Liver (tissue), 9 donors: ENCODE data around the gene CSAD. TPM values are rescaled to one million over a fixed set of nuclear protein-coding genes. Genes with fewer than 3 reads are reported as not detected.
A peak's percentile ranks its signal among the peaks of the same experiment; 100 is the strongest.

Source experiments
- DNase-seq: peaks from one replicate; pipeline ENCODE4 v3.0.0-alpha.2; 2017; ENCODE audit warnings: low spot score
- H3K27ac ChIP-seq, 2 donors: one replicate each; pipeline ENCODE4 v1.7.0; 2013; ENCODE audit warnings: inconsistent platforms in 2 of 2, low read length in 2 of 2, control low read depth in 1 of 2, low read depth in 1 of 2, mild to moderate bottlenecking in 1 of 2
- H3K27me3 ChIP-seq, 4 donors: one replicate each; pipeline versions ENCODE4 v1.6.1 to v1.7.0; 2013; ENCODE audit warnings: low read length in 3 of 4, inconsistent platforms in 1 of 4, mild to moderate bottlenecking in 1 of 4, moderate library complexity in 1 of 4; ENCODE audit not compliant: control insufficient read depth in 4 of 4, insufficient read depth in 4 of 4
- H3K36me3 ChIP-seq, 4 donors: one replicate each; pipeline versions ENCODE4 v1.6.1 to v1.7.0; 2013; ENCODE audit warnings: low read length in 3 of 4, mild to moderate bottlenecking in 3 of 4, low read depth in 1 of 4, moderate library complexity in 1 of 4; ENCODE audit not compliant: control insufficient read depth in 4 of 4, insufficient read depth in 3 of 4
- H3K4me1 ChIP-seq, 4 donors: one replicate each; pipeline versions ENCODE4 v1.6.1 to v1.7.0; 2013; ENCODE audit warnings: low read length in 3 of 4, mild to moderate bottlenecking in 3 of 4, moderate library complexity in 1 of 4; ENCODE audit not compliant: control insufficient read depth in 4 of 4, insufficient read depth in 4 of 4
- H3K4me3 ChIP-seq, 3 donors: one replicate each; pipeline versions ENCODE4 v1.6.1 to v1.7.0; 2013; ENCODE audit warnings: low read length in 3 of 3, control low read depth in 1 of 3, low read depth in 1 of 3, mild to moderate bottlenecking in 1 of 3
- H3K9ac ChIP-seq, 2 donors: one replicate each; pipeline ENCODE4 v1.7.0; 2013; ENCODE audit warnings: low read length in 2 of 2, mild to moderate bottlenecking in 2 of 2, moderate library complexity in 2 of 2, control low read depth in 1 of 2, low read depth in 1 of 2
- H3K9me3 ChIP-seq, 4 donors: one replicate each; pipeline versions ENCODE4 v1.6.1 to v1.7.0; 2013; ENCODE audit warnings: low read length in 3 of 4; ENCODE audit not compliant: control insufficient read depth in 4 of 4
- ATF3 ChIP-seq: IDR thresholded peaks from 2 replicates; pipeline ENCODE4 v1.6.1; 2016; ENCODE audit warnings: antibody characterized with exemption
- CTCF ChIP-seq: fragments of 150-350 bp; IDR thresholded peaks from 2 replicates; pipeline ENCODE4 v1.5.1; 2017; ENCODE audit warnings: improper control_type of control experiment, low read depth, low read length; ENCODE audit not compliant: missing input control
- EGR1 ChIP-seq, 2 donors: IDR thresholded peaks; 2 replicates each; pipeline ENCODE4 v1.6.1; 2016 to 2018; ENCODE audit warnings: antibody characterized with exemption in 2 of 2, low read depth in 2 of 2
- FOXA1 ChIP-seq: IDR thresholded peaks from 2 replicates; pipeline ENCODE4 v1.6.1; 2016; ENCODE audit warnings: antibody characterized with exemption
- FOXA2 ChIP-seq: IDR thresholded peaks from 2 replicates; pipeline ENCODE4 v1.6.1; 2016; ENCODE audit warnings: antibody characterized with exemption
- GABPA ChIP-seq, 2 donors: IDR thresholded peaks in 1 of 2; conservative IDR thresholded peaks in 1 of 2; 2 replicates each; pipeline ENCODE4 v1.6.1; 2016; ENCODE audit warnings: antibody characterized with exemption in 2 of 2, mild to moderate bottlenecking in 1 of 2, moderate library complexity in 1 of 2
- HNF4A ChIP-seq, 2 donors: conservative IDR thresholded peaks; 2 replicates each; pipeline ENCODE4 v1.6.1; 2016; ENCODE audit warnings: antibody characterized with exemption in 2 of 2, mild to moderate bottlenecking in 2 of 2
- HNF4G ChIP-seq: IDR thresholded peaks from 2 replicates; pipeline ENCODE4 v1.6.1; 2016; ENCODE audit warnings: antibody characterized with exemption
- JUND ChIP-seq, 2 donors: IDR thresholded peaks; 2 replicates each; pipeline ENCODE4 v1.6.1; 2016; ENCODE audit warnings: antibody characterized with exemption in 2 of 2
- MAX ChIP-seq: IDR thresholded peaks from 2 replicates; pipeline ENCODE4 v1.6.1; 2016; ENCODE audit warnings: antibody characterized with exemption
- NR2F2 ChIP-seq: IDR thresholded peaks from 2 replicates; pipeline ENCODE4 v1.6.1; 2016; ENCODE audit warnings: antibody characterized with exemption
- RAD21 ChIP-seq, 2 donors: IDR thresholded peaks; 2 replicates each; pipeline ENCODE4 v1.6.1; 2016; ENCODE audit warnings: antibody characterized with exemption in 2 of 2, mild to moderate bottlenecking in 2 of 2
- RXRA ChIP-seq, 2 donors: IDR thresholded peaks; 2 replicates each; pipeline ENCODE4 v1.6.1; 2017 to 2018; ENCODE audit warnings: antibody characterized with exemption in 2 of 2, mild to moderate bottlenecking in 1 of 2
- SP1 ChIP-seq: IDR thresholded peaks from 2 replicates; pipeline ENCODE4 v1.6.1; 2018; ENCODE audit warnings: antibody characterized with exemption, mild to moderate bottlenecking
- TAF1 ChIP-seq: conservative IDR thresholded peaks from 2 replicates; pipeline ENCODE4 v1.6.1; 2016; ENCODE audit warnings: antibody characterized with exemption, mild to moderate bottlenecking
- YY1 ChIP-seq: IDR thresholded peaks from 2 replicates; pipeline ENCODE4 v1.6.1; 2016; ENCODE audit warnings: antibody characterized with exemption, mild to moderate bottlenecking
- ZBTB33 ChIP-seq: IDR thresholded peaks from 2 replicates; pipeline ENCODE4 v1.6.1; 2016; ENCODE audit warnings: antibody characterized with exemption
- WGBS: extraction: QIAGEN DNeasy Blood & Tissue Kit; methylation state at CpG from one replicate; pipeline ENCODE4 v1.1.7; 2013; 5-methylcytosine and 5-hydroxymethylcytosine counted together
- polyA plus RNA-seq, 2 donors: library from polyadenylated mRNA; stranded (reverse) in 1 of 2; unstranded in 1 of 2; fragments of 200-250 nt in 1 of 2; fragments of >200 nt in 1 of 2; fragmentation: Nextera tagmentation in 1 of 2; extraction: Ambion mirVana in 1 of 2; gene quantifications; one replicate each; pipeline versions ENCODE4 v1.2.1 to v1.2.3, GENCODE V29; 2013 to 2015
- total RNA-seq, 2 donors: library from RNA; depleted of rRNA; stranded (reverse); fragments of >200 nt; gene quantifications; one replicate each; pipeline ENCODE4 v1.2.3, GENCODE V29; 2014
- donor health status: healthy.
- donor health status: healthy.
- donor health status: healthy.
- donor health status: healthy.
- donor health status: healthy.

The CSAD gene
- total and polyA plus RNA-seq, 4 donors = 4.4 to 41.5 (median 35.1) TPM

- no peak for DNase-seq
- Histone ChIP-seq H3K4me1 (peaks cover 0 to 24% (median 0%) of the 10 kb centered on the region in 4 donors), H3K36me3 (no peaks in the 10 kb centered on the region), H3K9ac (no peak overlapping the region), H3K9me3 (no peaks in the 10 kb centered on the region), H3K27ac (no peak overlapping the region), H3K27me3 (no peaks in the 10 kb centered on the region), H3K4me3 (no peak overlapping the region)
- TF ChIP-seq ZBTB33 (no peak), RAD21 (IDR thresholded peaks at IDR 0.05) (peak in 1 of 2 donors; percentile 14), CTCF (no peak), SP1 (no peak), FOXA1 (no peak)
- WGBS = 87% methylated on average over 13 of the region's 13 CpGs
Measured at GRCh38 chr12:53211476-53212381, 31.0 kb upstream of the CSAD start.

GRCh38 chr12:53210843-53211242, 30.1 kb upstream of the CSAD start:
- DNase-seq = no peak
- H3K36me3 ChIP-seq = no peaks in the 10 kb centered on the region
- 43% methylated on average over 4 of the region's 4 CpGs for WGBS

GRCh38 chr12:53208877-53209463, 28.2 kb upstream of the CSAD start:
- Histone ChIP-seq H3K27me3 (no peaks in the 10 kb centered on the region), H3K27ac (peak overlapping the region in 1 of 2 donors; percentile 36), H3K36me3 (no peaks in the 10 kb centered on the region), H3K4me1 (peaks cover 0 to 14% (median 0%) of the 10 kb centered on the region in 4 donors), H3K4me3 (no peak overlapping the region), H3K9ac (no peak overlapping the region), H3K9me3 (no peaks in the 10 kb centered on the region)
- DNase-seq = no peak
- 64% methylated on average over 7 of the region's 7 CpGs for WGBS
- TF ChIP-seq NR2F2 (no peak), SP1 (no peak), CTCF (no peak), YY1 (no peak), MAX (no peak), JUND (IDR thresholded peaks at IDR 0.05) (no peak), RXRA (IDR thresholded peaks at IDR 0.05) (no peak), GABPA (IDR thresholded peaks at IDR 0.05 in 1 of 2, conservative IDR thresholded peaks at IDR 0.05 in 1 of 2) (no peak), HNF4G (no peak), ATF3 (no peak), EGR1 (IDR thresholded peaks at IDR 0.05; ENCODE audit: low read depth in 2 of 2) (no peak), FOXA2 (no peak), HNF4A (conservative IDR thresholded peaks at IDR 0.05) (no peak), FOXA1 (no peak), TAF1 (no peak), RAD21 (IDR thresholded peaks at IDR 0.05) (no peak)

More at GRCh38 chr12:53210843-53211242, 30.1 kb upstream of the CSAD start:
- no peak overlapping the region for H3K27ac ChIP-seq
- H3K27me3 ChIP-seq = no peaks in the 10 kb centered on the region
- H3K4me1 ChIP-seq = peaks cover 0 to 24% (median 0%) of the 10 kb centered on the region in 4 donors
- H3K9ac ChIP-seq = no peak overlapping the region
- no peak for TF ChIP-seq MAX
- peak in 1 of 2 donors; percentile 9 for TF ChIP-seq HNF4A (conservative IDR thresholded peaks at IDR 0.05)
- no peak for TF ChIP-seq SP1
- no peak for TF ChIP-seq YY1
- H3K4me3 ChIP-seq = no peak overlapping the region
- H3K9me3 ChIP-seq = no peaks in the 10 kb centered on the region
